ENCODE measurements around the gene RALGAPA2.

Gene RALGAPA2

DNA sequence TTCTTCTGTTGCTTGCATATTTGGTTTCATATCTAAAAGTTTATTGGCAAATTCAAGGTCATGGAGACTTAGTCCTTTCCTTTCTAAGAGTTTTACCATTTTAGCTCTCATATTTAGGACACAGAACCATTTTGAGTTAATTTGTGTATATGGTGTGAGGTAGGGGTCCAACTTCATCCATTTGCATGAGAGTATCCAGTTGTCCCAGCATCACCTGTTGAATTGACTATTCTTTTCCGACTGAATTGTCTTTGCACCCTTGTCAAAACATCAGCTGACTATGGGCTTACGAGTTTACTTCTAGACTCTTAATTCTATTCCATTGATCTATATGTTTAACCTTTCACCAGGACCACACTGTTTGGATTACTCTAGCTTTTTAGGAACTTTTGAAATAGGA is 157.5 kb downstream of the RALGAPA2 start:
- Histone ChIP-seq H3K4me1 (ENCODE audit: insufficient read depth, low read length, poor library complexity, severe bottlenecking) (peaks cover 6% of the 10 kb centered on the region), H2AFZ (ENCODE audit: low read length) (no peak overlapping the region), H3K4me3 (ENCODE audit: low read length, poor library complexity, severe bottlenecking) (no peak overlapping the region)

DNA sequence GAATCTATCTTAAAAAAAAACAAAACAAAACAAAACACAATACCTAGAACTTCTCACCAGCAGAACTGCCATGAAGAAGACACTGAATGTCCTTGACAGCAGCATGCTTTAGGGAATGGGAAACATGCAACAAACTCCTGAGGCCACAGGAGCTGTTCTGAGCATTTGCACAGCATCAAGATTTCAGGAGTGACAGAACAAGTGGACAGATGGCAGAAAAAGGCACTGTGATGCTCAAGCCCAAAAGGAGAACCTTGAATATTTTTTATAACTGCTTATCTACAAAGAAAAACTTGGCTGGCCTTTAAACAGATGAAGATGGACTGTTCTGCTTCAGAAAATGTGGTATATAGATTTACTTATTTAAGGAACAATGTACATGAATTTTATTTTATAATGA is 158.9 kb downstream of the RALGAPA2 start:
- no peak overlapping the region for H3K4me3 ChIP-seq (ENCODE audit: low read length, poor library complexity, severe bottlenecking)
- H3K27me3 ChIP-seq (ENCODE audit: insufficient read depth, low read length, poor library complexity, severe bottlenecking), result no peaks in the 10 kb centered on the region
- no peak for TF ChIP-seq EZH2phosphoT487 (IDR thresholded peaks at IDR 0.05; ENCODE audit: borderline replicate concordance)
- TF ChIP-seq, protein P1, sequence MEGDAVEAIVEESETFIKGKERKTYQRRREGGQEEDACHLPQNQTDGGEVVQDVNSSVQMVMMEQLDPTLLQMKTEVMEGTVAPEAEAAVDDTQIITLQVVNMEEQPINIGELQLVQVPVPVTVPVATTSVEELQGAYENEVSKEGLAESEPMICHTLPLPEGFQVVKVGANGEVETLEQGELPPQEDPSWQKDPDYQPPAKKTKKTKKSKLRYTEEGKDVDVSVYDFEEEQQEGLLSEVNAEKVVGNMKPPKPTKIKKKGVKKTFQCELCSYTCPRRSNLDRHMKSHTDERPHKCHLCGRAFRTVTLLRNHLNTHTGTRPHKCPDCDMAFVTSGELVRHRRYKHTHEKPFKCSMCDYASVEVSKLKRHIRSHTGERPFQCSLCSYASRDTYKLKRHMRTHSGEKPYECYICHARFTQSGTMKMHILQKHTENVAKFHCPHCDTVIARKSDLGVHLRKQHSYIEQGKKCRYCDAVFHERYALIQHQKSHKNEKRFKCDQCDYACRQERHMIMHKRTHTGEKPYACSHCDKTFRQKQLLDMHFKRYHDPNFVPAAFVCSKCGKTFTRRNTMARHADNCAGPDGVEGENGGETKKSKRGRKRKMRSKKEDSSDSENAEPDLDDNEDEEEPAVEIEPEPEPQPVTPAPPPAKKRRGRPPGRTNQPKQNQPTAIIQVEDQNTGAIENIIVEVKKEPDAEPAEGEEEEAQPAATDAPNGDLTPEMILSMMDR (conservative IDR thresholded peaks at IDR 0.05; ENCODE audit: low read length), result no peak
- no peaks in the 10 kb centered on the region for H3K79me2 ChIP-seq (ENCODE audit: insufficient read depth, low read length)
- H3K9me3 ChIP-seq (ENCODE audit: insufficient read depth, low read depth, low read length), result no peaks in the 10 kb centered on the region
- no peaks in the 10 kb centered on the region for H3K9me2 ChIP-seq (replicated peaks; ENCODE audit: low read depth, low read length)
- no peaks in the 10 kb centered on the region for H4K20me1 ChIP-seq (ENCODE audit: insufficient read depth, low read length, poor library complexity, severe bottlenecking)
- no peaks in the 10 kb centered on the region for H3K36me3 ChIP-seq (ENCODE audit: insufficient read depth, low read length)
- H3K4me2 ChIP-seq (ENCODE audit: low read depth, low read length, poor library complexity, severe bottlenecking), result no peak overlapping the region
- H3K9ac ChIP-seq (ENCODE audit: low read depth, low read length, poor library complexity, severe bottlenecking), result no peak overlapping the region
- peaks cover 8% of the 10 kb centered on the region for H3K4me1 ChIP-seq (ENCODE audit: insufficient read depth, low read length, poor library complexity, severe bottlenecking)
- H3F3A ChIP-seq (ENCODE audit: low read depth), result no peaks in the 10 kb centered on the region
- H2AFZ ChIP-seq (ENCODE audit: low read length), result no peak overlapping the region

More for the DNA sequence above, 157.5 kb downstream of the RALGAPA2 start:
- Histone ChIP-seq H3K36me3 (ENCODE audit: insufficient read depth, low read length) (no peaks in the 10 kb centered on the region), H3K79me2 (ENCODE audit: insufficient read depth, low read length) (no peaks in the 10 kb centered on the region), H3K27me3 (ENCODE audit: insufficient read depth, low read length, poor library complexity, severe bottlenecking) (no peaks in the 10 kb centered on the region), H3F3A (ENCODE audit: low read depth) (no peaks in the 10 kb centered on the region), H3K4me2 (ENCODE audit: low read depth, low read length, poor library complexity, severe bottlenecking) (no peak overlapping the region), H4K20me1 (ENCODE audit: insufficient read depth, low read length, poor library complexity, severe bottlenecking) (no peaks in the 10 kb centered on the region), H3K9ac (ENCODE audit: low read depth, low read length, poor library complexity, severe bottlenecking) (no peak overlapping the region), H3K9me2 (replicated peaks; ENCODE audit: low read depth, low read length) (no peaks in the 10 kb centered on the region), H3K9me3 (ENCODE audit: insufficient read depth, low read depth, low read length) (no peaks in the 10 kb centered on the region)
- no peak for TF ChIP-seq EZH2phosphoT487 (IDR thresholded peaks at IDR 0.05; ENCODE audit: borderline replicate concordance)
- TF ChIP-seq, protein P1 (conservative IDR thresholded peaks at IDR 0.05; ENCODE audit: low read length), result no peak

DNA sequence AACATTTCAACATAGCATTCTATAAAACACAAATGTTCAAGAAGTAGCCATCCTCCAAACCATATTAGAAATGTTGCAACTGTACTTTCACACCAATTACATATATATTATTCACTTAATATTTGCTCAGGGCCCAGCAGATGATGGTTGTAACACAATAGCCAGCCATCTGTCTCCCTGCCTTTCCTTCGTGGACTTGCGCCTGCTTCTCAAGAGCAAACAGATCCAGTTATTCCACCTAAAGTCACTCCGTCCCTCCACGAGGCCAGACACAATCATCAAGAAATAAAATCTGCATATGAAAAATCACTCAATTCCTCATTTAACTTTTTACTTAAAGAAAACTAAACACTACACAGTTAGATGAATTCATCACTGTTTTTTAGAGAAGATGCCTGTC is 160.4 kb downstream of the RALGAPA2 start:
- Histone ChIP-seq H2AFZ (ENCODE audit: low read length) (no peak overlapping the region), H3K79me2 (ENCODE audit: insufficient read depth, low read length) (no peaks in the 10 kb centered on the region), H3K9me3 (ENCODE audit: insufficient read depth, low read depth, low read length) (no peaks in the 10 kb centered on the region), H3K9ac (ENCODE audit: low read depth, low read length, poor library complexity, severe bottlenecking) (no peak overlapping the region), H3F3A (ENCODE audit: low read depth) (no peaks in the 10 kb centered on the region), H3K4me1 (ENCODE audit: insufficient read depth, low read length, poor library complexity, severe bottlenecking) (peaks cover 22% of the 10 kb centered on the region), H3K4me3 (ENCODE audit: low read length, poor library complexity, severe bottlenecking) (no peak overlapping the region), H3K27me3 (ENCODE audit: insufficient read depth, low read length, poor library complexity, severe bottlenecking) (no peaks in the 10 kb centered on the region), H3K36me3 (ENCODE audit: insufficient read depth, low read length) (no peaks in the 10 kb centered on the region), H4K20me1 (ENCODE audit: insufficient read depth, low read length, poor library complexity, severe bottlenecking) (no peaks in the 10 kb centered on the region), H3K4me2 (ENCODE audit: low read depth, low read length, poor library complexity, severe bottlenecking) (no peak overlapping the region), H3K9me2 (replicated peaks; ENCODE audit: low read depth, low read length) (no peaks in the 10 kb centered on the region)
- TF ChIP-seq, protein P1 (conservative IDR thresholded peaks at IDR 0.05; ENCODE audit: low read length), result no peak
- no peak for TF ChIP-seq EZH2phosphoT487 (IDR thresholded peaks at IDR 0.05; ENCODE audit: borderline replicate concordance)
